ENCODE data around the gene MST1R.

DNA sequence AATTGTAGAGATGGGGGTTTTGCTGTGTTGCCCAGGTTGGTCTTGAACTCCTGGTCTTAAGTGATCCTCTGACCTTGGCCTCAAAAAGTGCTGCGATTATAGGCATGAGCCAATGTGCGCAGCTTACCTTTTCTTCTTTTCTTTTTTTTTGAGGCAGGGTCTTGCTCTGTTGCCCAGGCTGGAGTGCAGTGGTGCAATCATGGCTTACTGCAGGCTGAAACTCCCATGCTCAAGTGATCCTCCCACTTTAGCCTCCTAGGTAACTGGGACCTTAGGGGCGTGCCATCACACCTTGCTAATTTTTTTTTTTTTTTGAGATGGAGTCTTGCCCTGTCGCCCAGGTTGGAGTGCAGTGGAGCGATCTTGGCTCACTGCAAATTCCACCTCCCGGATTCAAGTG, 49.3 kb upstream of the MST1R start:
- TF ChIP-seq, protein P1, sequence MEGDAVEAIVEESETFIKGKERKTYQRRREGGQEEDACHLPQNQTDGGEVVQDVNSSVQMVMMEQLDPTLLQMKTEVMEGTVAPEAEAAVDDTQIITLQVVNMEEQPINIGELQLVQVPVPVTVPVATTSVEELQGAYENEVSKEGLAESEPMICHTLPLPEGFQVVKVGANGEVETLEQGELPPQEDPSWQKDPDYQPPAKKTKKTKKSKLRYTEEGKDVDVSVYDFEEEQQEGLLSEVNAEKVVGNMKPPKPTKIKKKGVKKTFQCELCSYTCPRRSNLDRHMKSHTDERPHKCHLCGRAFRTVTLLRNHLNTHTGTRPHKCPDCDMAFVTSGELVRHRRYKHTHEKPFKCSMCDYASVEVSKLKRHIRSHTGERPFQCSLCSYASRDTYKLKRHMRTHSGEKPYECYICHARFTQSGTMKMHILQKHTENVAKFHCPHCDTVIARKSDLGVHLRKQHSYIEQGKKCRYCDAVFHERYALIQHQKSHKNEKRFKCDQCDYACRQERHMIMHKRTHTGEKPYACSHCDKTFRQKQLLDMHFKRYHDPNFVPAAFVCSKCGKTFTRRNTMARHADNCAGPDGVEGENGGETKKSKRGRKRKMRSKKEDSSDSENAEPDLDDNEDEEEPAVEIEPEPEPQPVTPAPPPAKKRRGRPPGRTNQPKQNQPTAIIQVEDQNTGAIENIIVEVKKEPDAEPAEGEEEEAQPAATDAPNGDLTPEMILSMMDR (IDR thresholded peaks at IDR 0.05): no peak
- TF ChIP-seq POLR2A (IDR thresholded peaks at IDR 0.05): no peak

All from lower leg skin (tissue), 3 donors.